Lower leg skin (tissue), 3 donors: ENCODE results near the gene TDRD9.

Source experiments
- CTCF ChIP-seq, 3 donors: fragments of 450-650 bp; IDR thresholded peaks; one replicate each; pipeline ENCODE4 v1.5.1; 2016; ENCODE audit warnings: antibody characterized with exemption in 3 of 3, mild to moderate bottlenecking in 3 of 3, moderate library complexity in 2 of 3
- POLR2A ChIP-seq, 2 donors: fragments of 450-650 bp; IDR thresholded peaks; one replicate each; pipeline ENCODE4 v1.6.1; 2016 to 2017; ENCODE audit warnings: antibody characterized with exemption in 2 of 2, mild to moderate bottlenecking in 1 of 2, moderate library complexity in 1 of 2

- TF ChIP-seq POLR2A (IDR thresholded peaks at IDR 0.05), result no peak
- peak in 1 of 3 donors; percentile 53 for TF ChIP-seq CTCF (IDR thresholded peaks at IDR 0.05)
Measured at GRCh38 chr14:103910262-103910935, 17.9 kb upstream of the TDRD9 start.
